Measurements from ENCODE around the gene PNKD. TPM values are rescaled to one million over a fixed set of nuclear protein-coding genes. Genes with fewer than 3 reads are reported as not detected.

Gene PNKD
- total RNA-seq, 1 experiment from 2014 or later, result 58.1 TPM

DNA sequence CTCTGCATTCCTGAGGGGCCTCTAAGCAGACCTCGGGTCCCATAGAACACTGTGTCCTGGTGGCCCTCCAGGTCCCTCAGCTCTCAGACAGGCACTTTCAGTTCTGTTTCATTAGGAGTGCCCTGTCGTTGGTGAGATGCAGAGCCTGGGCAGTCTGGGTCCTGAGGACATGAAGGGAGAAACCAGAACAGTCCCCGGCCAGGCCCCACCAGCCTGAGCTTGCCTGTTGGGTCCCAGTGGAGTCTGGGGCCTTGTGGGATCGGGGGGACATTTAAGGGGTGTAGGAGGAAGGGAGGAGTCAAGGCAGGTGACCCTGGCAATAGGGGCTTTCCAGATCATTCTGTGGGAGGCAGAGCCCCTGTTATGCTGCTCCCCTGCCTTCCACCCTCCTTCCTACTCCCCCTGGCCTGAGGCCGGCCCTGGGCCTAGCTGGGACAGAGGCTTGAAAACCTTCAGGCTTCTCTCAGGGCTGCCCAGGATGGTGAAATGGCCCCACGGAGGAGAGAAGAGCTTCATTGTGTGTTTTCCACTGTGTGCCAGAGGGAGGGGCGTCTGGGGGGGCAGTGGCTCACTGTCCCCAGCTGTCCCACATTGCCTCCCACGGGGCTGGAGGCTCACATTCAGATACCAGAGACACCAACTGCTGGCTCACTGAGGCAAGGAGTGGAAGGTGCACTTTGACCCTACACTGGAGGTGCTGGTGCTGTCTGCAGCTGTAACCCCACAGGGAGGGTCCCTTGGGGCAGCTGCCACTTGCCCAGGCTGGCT lies 59.7 kb downstream of the PNKD start:
- DNase-seq (ENCODE audit: low read depth, low spot score) (no peak), ATAC-seq (no peak)
- Histone ChIP-seq H3K36me3 (ENCODE audit: control insufficient read depth in 1 of 2, insufficient read depth in 2 of 2, low read length in 2 of 2) (no peaks in the 10 kb centered on the region), H3K4me2 (ENCODE audit: low read length) (no peak overlapping the region), H3K4me1 (ENCODE audit: control insufficient read depth in 1 of 2, insufficient read depth in 2 of 2, low read length in 2 of 2) (no peaks in the 10 kb centered on the region), H3K9me2 (ENCODE audit: insufficient read depth) (no peaks in the 10 kb centered on the region), H4K20me1 (ENCODE audit: insufficient read depth) (no peaks in the 10 kb centered on the region), H3K79me2 (ENCODE audit: insufficient read depth, low read length) (no peaks in the 10 kb centered on the region), H3K9me3 (ENCODE audit: control insufficient read depth in 1 of 2, insufficient read depth in 1 of 2, low read depth in 1 of 2, low read length in 2 of 2) (no peaks in the 10 kb centered on the region), H3K27ac (ENCODE audit: low read depth, low read length) (no peak overlapping the region), H2AFZ (ENCODE audit: low read depth, low read length, poor library complexity, severe bottlenecking) (no peak overlapping the region), H3K27me3 (ENCODE audit: insufficient read depth, low read length) (no peaks in the 10 kb centered on the region), H3K4me3 (replicated peaks in 1 of 2; ENCODE audit: low read depth in 1 of 2, low read length in 2 of 2) (no peak overlapping the region), H3K9ac (ENCODE audit: low read length) (no peak overlapping the region)
- POLR2A ChIA-PET, result no interaction called here
- intact Hi-C loops (cut with micrococcal nuclease), result no loop called here
- BruUV-seq (replicated peaks), result no TSS peak
- TF ChIP-seq, protein P1, sequence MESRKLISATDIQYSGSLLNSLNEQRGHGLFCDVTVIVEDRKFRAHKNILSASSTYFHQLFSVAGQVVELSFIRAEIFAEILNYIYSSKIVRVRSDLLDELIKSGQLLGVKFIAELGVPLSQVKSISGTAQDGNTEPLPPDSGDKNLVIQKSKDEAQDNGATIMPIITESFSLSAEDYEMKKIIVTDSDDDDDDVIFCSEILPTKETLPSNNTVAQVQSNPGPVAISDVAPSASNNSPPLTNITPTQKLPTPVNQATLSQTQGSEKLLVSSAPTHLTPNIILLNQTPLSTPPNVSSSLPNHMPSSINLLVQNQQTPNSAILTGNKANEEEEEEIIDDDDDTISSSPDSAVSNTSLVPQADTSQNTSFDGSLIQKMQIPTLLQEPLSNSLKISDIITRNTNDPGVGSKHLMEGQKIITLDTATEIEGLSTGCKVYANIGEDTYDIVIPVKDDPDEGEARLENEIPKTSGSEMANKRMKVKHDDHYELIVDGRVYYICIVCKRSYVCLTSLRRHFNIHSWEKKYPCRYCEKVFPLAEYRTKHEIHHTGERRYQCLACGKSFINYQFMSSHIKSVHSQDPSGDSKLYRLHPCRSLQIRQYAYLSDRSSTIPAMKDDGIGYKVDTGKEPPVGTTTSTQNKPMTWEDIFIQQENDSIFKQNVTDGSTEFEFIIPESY (IDR thresholded peaks at IDR 0.05; ENCODE audit: extremely low read depth, insufficient replicate concordance, low read length), result no peak
- TF ChIP-seq ZNF274 (IDR thresholded peaks at IDR 0.05; ENCODE audit: low read depth, low read length) (no peak), RAD21 (IDR thresholded peaks at IDR 0.05; ENCODE audit: low read depth) (no peak), ELF1 (IDR thresholded peaks at IDR 0.05; ENCODE audit: borderline replicate concordance, low read depth) (no peak), ZFX (IDR thresholded peaks at IDR 0.05) (no peak), EZH2phosphoT487 (IDR thresholded peaks at IDR 0.05; ENCODE audit: borderline replicate concordance) (no peak), POLR2AphosphoS5 (IDR thresholded peaks at IDR 0.05; ENCODE audit: low read depth, low read length) (no peak)
- CTCF ChIA-PET, result no interaction called here
- RAD21 ChIA-PET (ENCODE audit: low non-redundant PET in 1 of 2, low total read pairs in 2 of 2, uncharacterized antibody in 2 of 2, unreplicated experiment in 2 of 2), result no interaction called here

DNA sequence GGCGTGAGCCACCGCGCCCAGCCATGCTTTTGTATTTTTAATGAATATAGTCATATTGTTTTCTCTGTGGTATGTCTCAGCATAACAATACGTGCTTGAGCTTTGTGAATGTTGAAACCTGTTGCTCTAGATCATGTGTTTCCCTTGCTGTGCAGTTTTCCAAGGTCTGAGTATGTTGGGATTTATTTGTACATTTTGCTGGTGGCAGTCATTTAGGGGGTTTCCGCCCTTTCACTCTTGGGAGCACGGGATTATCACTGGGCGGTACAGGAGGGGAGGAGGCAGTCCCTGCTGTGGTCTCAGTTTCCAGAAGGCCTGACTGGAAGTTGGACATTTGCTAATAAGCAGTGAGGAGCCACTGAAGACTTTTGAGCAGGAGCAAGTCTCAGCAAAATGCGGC lies 61.4 kb downstream of the PNKD start:
- no TSS peak for BruUV-seq (replicated peaks)
- RAD21 ChIA-PET (ENCODE audit: low non-redundant PET in 1 of 2, low total read pairs in 2 of 2, uncharacterized antibody in 2 of 2, unreplicated experiment in 2 of 2), result no interaction called here
- CTCF ChIA-PET, result no interaction called here
- H3K36me3 ChIP-seq (ENCODE audit: control insufficient read depth in 1 of 2, insufficient read depth in 2 of 2, low read length in 2 of 2), result no peaks in the 10 kb centered on the region
- H3K79me2 ChIP-seq (ENCODE audit: insufficient read depth, low read length), result no peaks in the 10 kb centered on the region
- intact Hi-C loops (cut with micrococcal nuclease), result no loop called here
- no peaks in the 10 kb centered on the region for H3K9me2 ChIP-seq (ENCODE audit: insufficient read depth)
- POLR2A ChIA-PET, result no interaction called here
- H3K27me3 ChIP-seq (ENCODE audit: insufficient read depth, low read length), result no peaks in the 10 kb centered on the region
- no peak overlapping the region for H3K9ac ChIP-seq (ENCODE audit: low read length)
- no peaks in the 10 kb centered on the region for H3K9me3 ChIP-seq (ENCODE audit: control insufficient read depth in 1 of 2, insufficient read depth in 1 of 2, low read depth in 1 of 2, low read length in 2 of 2)
- H4K20me1 ChIP-seq (ENCODE audit: insufficient read depth), result no peaks in the 10 kb centered on the region
- peaks cover 6 to 7% of the 10 kb centered on the region in 2 experiments; a peak in 2 of 4 replicates for H3K4me1 ChIP-seq (ENCODE audit: control insufficient read depth in 1 of 2, insufficient read depth in 2 of 2, low read length in 2 of 2)
- no peak overlapping the region for H3K27ac ChIP-seq (ENCODE audit: low read depth, low read length)
- H3K4me2 ChIP-seq (ENCODE audit: low read length), result no peak overlapping the region
- ATAC-seq (no peak), DNase-seq (ENCODE audit: low read depth, low spot score) (no peak)
- no peak overlapping the region for H3K4me3 ChIP-seq (replicated peaks in 1 of 2; ENCODE audit: low read depth in 1 of 2, low read length in 2 of 2)
- no peak overlapping the region for H2AFZ ChIP-seq (ENCODE audit: low read depth, low read length, poor library complexity, severe bottlenecking)
- TF ChIP-seq TCF7L2 (IDR thresholded peaks at IDR 0.05; ENCODE audit: borderline replicate concordance, extremely low read depth, insufficient read depth, insufficient read length) (no peak), POLR2A (IDR thresholded peaks at IDR 0.05; ENCODE audit: borderline replicate concordance, extremely low read depth, insufficient read depth, insufficient read length) (no peak), JUND (IDR thresholded peaks at IDR 0.05) (no peak), POLR2AphosphoS5 (IDR thresholded peaks at IDR 0.05; ENCODE audit: low read depth, low read length) (no peak), RAD21 (IDR thresholded peaks at IDR 0.05; ENCODE audit: low read depth) (no peak)
- TF ChIP-seq, protein P2, sequence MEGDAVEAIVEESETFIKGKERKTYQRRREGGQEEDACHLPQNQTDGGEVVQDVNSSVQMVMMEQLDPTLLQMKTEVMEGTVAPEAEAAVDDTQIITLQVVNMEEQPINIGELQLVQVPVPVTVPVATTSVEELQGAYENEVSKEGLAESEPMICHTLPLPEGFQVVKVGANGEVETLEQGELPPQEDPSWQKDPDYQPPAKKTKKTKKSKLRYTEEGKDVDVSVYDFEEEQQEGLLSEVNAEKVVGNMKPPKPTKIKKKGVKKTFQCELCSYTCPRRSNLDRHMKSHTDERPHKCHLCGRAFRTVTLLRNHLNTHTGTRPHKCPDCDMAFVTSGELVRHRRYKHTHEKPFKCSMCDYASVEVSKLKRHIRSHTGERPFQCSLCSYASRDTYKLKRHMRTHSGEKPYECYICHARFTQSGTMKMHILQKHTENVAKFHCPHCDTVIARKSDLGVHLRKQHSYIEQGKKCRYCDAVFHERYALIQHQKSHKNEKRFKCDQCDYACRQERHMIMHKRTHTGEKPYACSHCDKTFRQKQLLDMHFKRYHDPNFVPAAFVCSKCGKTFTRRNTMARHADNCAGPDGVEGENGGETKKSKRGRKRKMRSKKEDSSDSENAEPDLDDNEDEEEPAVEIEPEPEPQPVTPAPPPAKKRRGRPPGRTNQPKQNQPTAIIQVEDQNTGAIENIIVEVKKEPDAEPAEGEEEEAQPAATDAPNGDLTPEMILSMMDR (IDR thresholded peaks at IDR 0.05 in 2 of 3, conservative IDR thresholded peaks at IDR 0.05 in 1 of 3; ENCODE audit: borderline replicate concordance in 1 of 3, insufficient read depth in 1 of 3, low read depth in 2 of 3, low read length in 2 of 3), result no peak
